Smooth muscle cell of the brain vasculature (primary cell): ENCODE results near the gene CIB4.

Source experiments
- DNase-seq: peaks from one replicate; pipeline ENCODE4 v3.0.0-alpha.2; 2012; ENCODE audit warnings: low read depth, low spot score

CIB4 gene

GRCh38 chr2:26607698-26608097, 33.5 kb downstream of the CIB4 start:
- no peak for DNase-seq

- DNase-seq, result no peak
These were observed 34.3 kb downstream of the CIB4 start for GRCh38 chr2:26606847-26607190.

- no peak for DNase-seq
These were observed 34.9 kb downstream of the CIB4 start for GRCh38 chr2:26605999-26606846.

DNA sequence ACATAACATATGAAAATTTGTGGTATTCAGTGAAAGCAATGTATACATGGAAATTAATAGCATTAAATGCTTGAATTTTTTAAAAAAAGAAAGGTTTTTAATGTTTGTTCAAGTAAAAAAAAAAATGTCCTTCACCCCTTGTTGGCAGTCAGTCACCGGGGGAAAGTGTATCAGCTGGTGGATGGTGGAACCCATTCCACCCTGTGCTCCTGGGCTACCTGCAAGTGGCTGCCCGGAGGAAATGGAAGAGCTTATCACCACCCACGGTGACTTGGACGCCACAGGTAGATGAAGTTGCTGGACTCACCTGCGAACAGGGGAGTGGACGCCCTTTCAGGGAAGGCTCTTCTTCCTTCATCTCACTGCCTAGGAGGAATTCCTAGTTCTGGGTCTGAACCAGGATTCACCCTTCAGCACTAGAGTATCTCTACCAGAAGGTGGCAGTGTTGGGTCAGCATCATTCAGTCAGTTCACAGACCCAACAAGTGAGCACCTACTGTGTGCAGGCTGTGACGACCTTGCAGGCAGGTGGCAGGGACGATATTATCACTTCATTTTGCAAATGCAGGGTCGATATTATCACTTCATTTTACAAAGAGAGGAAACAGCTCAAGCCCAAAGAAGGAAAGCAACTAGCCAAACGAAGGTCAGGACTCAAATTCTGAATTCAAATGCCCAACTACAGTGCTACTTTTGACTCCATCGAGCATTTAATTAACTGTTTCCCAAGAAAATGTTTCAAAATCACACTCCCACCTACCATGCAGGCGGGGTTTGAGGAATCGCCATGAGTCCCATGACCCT, 35.8 kb downstream of the CIB4 start:
- peak; percentile 17 for DNase-seq

GRCh38 chr2:26602575-26602974, 38.6 kb downstream of the CIB4 start:
- DNase-seq, result no peak

DNA sequence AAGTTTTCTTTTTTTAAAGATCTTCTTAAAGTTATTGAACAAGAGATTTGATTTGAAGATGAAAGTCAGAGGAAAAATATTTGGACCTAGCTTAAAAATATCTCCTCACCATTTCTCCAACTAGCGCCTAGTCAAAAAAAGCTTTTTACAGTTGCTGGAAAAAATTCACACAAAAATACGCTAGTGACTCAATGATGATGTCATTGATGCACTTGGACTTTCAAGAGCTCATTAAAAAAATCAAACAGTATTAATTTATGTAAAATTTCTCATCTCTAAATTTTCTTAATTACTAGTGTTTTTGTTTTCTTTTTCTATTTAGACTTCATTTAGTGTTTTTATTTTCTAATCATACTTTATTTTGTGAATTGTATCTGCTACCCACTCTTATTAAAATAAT, 41.8 kb downstream of the CIB4 start:
- no peak for DNase-seq

DNA sequence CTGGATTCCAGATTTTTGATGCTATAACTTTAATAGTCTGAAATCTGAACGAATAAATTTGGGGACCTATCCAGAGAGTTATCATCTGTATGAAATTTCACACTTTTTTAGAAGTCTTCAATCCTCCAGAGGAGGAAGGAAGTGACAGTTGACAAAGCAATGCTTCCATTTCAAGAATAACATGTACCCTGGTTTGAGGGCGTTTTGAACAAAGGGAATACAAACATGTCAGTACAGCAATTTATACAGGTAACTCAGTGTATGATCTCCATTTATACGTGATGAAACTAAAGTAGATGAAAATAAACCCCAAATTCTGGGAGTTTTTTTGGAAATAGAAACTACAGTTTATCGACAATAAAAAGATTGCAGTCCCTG, 42.2 kb downstream of the CIB4 start:
- no peak for DNase-seq

GRCh38 chr2:26598336-26598995, 42.7 kb downstream of the CIB4 start:
- no peak for DNase-seq

- no peak for DNase-seq
These were observed 44.0 kb downstream of the CIB4 start for GRCh38 chr2:26597197-26597596.

DNA sequence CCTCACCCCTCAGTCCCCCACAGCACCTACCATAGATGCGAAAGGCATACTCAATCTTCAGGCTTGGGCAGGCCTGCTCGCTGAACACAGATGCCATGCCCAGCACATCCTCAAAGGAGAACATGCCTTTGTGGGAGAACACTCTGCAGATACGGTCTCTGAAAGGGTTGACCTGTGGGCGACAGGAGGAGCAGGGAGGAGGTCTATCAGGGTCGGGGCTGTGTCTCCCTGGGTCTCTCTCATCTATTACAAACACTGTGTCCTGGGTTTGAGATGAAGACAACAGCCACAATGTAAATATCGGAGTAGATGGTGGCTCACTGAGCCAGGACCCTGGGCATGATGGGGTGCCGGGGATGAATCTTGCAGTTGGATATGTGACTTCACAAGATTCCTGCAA, 46.0 kb downstream of the CIB4 start:
- no peak for DNase-seq

DNA sequence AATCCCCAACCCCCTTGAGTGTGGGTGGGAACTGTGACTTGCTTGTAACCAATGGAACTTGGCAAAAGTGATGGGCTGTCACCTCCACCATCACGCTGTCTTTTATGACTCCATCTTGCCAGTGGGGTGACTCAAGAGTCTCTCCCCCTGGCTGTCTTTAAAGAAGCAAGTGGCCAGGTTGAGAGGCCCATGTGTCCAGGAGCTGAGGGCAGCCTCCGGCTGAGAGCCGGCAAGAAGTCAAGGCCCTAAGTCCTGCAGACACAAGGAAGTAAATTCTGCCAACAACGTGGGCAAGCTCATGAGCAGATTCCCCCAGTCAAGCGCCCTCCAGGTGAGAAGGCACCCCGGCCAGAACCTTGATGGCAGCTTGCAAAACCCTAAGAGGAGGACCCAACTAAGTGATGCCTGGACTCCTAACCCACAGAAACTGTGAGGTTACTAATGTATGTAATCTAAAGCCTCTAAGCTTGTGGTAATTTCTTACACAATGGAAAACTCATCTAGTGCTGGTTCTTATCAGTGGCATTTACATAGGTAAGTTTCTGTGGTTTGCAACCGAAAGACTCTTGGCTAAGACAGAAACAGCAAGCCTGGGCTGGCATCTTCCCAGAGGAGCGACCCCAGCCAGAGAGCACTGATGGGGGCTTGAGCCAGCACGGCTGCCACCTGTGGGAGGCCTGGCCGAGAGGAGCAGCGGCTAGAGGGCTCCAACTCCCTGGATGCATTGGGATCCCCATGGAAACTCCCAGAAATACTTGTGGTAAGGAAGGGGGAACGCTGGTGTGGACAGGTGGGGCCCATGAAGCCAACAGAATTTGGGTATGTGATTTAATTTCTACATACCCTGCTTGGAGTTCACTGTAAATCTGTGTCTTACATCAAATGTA, 49.3 kb downstream of the CIB4 start:
- no peak for DNase-seq

DNA sequence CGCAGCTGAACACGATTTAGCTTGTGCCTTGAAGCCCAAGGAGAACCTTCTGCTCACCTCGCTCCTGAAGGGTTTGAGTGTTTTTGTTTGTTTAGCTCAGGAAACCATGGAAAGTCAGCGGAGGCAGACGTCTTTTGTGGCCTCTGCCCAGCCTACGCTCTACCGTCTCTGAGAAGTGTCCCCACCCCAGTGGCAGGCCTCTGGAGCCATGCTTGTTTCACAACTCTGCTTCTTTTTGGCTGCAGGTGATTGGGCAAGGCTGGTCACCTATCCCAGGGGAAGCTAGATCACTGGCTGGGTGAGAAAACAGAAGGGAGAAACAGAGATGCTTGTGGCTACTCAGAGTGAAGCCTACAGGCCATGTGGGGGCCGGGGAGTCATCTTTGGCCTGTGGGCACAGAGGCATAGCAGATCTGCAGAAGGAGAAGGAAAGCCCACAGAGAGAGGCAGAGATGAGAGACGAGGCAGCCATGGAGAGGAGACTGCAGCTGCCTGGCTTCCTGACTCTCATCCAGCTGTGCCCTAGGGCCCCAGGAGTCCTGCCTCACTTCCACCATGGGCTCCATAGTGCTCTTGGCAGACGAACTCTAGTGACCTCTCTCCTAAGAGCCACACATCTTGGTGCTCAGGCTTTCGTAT, 50.1 kb downstream of the CIB4 start:
- no peak for DNase-seq

GRCh38 chr2:26590508-26590907, 50.7 kb downstream of the CIB4 start:
- DNase-seq, result no peak

DNA sequence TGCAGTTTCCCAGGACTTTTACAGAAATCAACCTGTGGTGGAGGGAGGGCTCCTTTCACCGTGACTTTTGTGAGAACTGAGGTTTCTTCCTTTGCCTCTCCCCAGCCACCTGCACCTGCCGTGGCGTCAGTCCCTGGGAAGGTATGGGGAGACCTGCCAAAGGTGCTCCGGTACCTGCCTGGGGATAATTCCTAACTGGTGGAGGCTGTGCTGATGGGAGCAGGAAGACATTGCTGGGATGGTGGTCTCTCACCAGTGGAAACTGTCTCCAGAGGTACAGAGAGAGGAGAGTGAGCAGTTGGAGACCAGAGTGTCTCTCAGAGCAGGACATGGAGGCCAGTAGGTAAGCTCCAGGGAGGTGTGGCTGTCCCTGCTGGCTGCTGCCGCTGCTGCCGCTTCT, 52.6 kb downstream of the CIB4 start:
- no peak for DNase-seq

- DNase-seq, result no peak
These were observed 53.2 kb downstream of the CIB4 start for GRCh38 chr2:26587994-26588393.

- no peak for DNase-seq
These were observed 55.2 kb downstream of the CIB4 start for GRCh38 chr2:26585966-26586365.

DNA sequence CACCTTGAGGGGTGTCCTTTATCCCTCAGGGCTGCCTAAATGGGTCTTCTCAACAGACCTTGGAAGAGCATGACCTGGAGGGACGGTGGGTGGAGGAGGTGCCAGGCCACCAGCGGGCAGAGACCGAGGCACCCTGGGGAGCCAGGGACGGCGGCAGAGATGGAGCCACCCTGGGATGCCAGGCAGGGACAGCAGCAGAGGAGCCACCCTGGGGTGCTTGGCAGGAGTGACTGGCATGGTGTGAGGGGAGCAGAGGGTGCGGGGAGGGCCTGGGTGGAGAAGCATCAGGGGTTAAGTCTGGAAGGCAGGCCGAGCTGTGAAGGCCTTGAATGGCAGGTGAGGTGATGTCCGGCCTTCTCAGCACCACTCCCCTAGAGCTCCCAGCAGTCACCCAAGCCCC, 56.1 kb downstream of the CIB4 start:
- no peak for DNase-seq

GRCh38 chr2:26584656-26585055, 56.5 kb downstream of the CIB4 start:
- no peak for DNase-seq

DNA sequence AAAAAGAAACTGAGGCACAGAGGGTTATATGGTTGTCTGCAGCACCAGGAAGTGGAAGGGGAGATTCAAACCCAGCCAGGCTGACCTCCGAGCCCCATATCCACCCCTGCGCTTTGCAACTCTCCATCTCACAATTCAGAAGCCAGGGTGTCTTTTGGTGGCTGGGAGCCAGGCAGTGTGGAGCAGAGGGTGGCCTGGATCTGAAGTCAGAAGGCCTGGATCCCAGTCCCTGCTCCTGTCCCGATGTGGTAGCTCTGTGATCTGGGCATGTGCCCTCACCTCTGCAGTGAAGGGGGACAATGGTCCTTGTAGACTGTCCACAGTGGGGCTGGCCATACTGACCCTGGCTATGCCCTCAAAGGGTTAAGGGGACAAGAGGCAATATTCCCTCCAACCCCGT, 57.0 kb downstream of the CIB4 start:
- DNase-seq, result no peak

DNA sequence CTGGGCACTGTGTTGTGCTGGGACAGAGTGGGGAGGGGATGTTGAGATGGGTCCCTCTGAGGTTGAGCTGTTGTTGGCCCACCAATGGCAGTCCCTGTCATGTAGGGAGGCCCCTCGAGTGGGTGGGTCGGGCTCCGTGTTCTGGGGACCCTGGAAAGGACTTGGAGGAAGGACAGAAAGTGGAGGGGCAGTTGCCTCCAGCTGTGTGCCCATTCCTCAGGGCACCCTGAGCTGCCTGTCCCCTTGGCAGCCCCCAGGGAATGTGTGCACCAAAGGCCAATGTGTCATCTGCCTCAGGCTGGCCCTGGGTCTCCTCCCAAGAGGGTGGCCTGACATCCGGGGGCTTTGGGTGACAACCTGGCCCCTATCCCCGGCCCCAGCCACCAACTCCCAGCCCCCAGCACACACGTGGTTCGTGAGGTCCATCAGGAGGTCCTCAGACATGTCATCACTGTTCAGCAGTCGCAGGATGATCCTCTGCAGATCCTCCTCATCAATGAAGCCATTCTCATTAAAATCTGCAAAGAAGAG, 57.7 kb downstream of the CIB4 start:
- DNase-seq, result no peak

DNA sequence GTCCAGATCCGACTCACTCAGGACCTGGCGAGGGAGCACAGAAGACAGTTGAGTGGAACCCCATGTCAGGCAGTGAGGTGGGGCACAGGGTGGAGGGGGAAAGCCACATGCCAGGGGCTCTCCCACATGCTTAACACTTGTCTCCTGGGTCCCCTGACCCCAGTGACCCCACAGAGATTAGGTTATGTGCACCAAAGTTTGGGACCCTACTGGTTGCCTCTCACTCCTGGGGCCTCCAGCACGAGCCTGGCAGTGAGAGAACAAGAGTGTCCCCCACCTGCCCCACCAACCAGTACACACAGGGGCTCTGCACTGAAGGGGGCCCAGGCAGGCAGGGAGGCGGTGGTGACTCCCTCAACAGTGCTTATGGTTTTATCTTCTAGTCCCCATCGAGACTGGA, 58.3 kb downstream of the CIB4 start:
- no peak for DNase-seq
